ENCODE data around the gene FGF2.

DNA sequence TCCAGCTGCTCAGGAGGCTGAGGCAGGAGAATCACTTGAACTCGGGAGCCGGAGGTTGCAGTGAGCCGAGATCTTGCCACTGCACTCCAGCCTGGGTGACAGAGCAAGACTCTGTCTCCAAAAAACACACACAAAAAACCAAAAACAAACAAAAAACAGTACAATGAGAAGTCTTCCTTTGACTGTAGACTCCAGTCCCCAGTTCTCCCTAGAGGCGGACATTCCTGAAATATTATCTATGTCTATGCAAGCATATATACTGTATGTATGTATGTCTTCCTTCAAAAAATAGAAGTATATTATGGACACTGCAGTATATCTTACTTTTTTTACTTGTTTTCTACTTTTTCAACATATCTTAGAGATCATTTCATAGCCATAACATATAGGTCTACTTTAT, 10.2 kb upstream of the FGF2 start:
- TF ChIP-seq, protein P1, sequence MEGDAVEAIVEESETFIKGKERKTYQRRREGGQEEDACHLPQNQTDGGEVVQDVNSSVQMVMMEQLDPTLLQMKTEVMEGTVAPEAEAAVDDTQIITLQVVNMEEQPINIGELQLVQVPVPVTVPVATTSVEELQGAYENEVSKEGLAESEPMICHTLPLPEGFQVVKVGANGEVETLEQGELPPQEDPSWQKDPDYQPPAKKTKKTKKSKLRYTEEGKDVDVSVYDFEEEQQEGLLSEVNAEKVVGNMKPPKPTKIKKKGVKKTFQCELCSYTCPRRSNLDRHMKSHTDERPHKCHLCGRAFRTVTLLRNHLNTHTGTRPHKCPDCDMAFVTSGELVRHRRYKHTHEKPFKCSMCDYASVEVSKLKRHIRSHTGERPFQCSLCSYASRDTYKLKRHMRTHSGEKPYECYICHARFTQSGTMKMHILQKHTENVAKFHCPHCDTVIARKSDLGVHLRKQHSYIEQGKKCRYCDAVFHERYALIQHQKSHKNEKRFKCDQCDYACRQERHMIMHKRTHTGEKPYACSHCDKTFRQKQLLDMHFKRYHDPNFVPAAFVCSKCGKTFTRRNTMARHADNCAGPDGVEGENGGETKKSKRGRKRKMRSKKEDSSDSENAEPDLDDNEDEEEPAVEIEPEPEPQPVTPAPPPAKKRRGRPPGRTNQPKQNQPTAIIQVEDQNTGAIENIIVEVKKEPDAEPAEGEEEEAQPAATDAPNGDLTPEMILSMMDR (conservative IDR thresholded peaks at IDR 0.05; ENCODE audit: low read depth, low read length): no peak
- no peak for TF ChIP-seq EZH2phosphoT487 (IDR thresholded peaks at IDR 0.05; ENCODE audit: borderline replicate concordance, low read length)
